Measurements from ENCODE around the gene PMAIP1.

DNA sequence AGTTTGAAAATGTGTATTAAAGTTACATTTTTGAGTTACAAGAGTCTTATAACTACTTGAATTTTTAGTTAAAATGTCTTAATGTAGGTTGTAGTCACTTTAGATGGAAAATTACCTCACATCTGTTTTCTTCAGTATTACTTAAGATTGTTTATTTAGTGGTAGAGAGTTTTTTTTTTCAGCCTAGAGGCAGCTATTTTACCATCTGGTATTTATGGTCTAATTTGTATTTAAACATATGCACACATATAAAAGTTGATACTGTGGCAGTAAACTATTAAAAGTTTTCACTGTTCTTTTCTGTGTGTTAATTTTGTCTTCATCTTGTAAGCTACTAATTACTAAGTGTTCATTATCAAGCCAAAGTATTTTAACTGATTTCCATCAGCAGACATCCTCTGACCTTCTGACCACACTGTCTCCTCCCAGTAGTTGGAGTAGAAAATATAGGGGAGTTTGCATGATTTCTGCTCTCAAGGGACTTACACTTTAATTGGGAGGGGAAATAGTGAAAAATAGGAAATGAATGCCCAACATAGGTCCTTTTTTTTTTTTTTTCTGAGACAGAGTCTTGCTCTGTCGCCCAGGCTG is 4.3 kb downstream of the PMAIP1 start:
- TF ChIP-seq EZH2 (IDR thresholded peaks at IDR 0.05; ENCODE audit: low read length) (no peak), CTCF (optimal IDR thresholded peaks at IDR 0.05 in 1 of 3, IDR thresholded peaks at IDR 0.05 in 1 of 3, conservative IDR thresholded peaks at IDR 0.05 in 1 of 3; ENCODE audit: extremely low read depth in 1 of 3, insufficient read depth in 2 of 3, low read length in 3 of 3) (no peak)
